Progenitor cell of endocrine pancreas (in vitro differentiated cells): Measurements from ENCODE around the gene UBE2G2. TPM values are rescaled to one million over a fixed set of nuclear protein-coding genes. Genes with fewer than 3 reads are reported as not detected.

ENCODE experiments used
- DNase-seq: peaks from one replicate; pipeline ENCODE4 v3.0.0; 2021; ENCODE audit warnings: low spot score; ENCODE audit not compliant: unreplicated experiment
- H3K27ac Mint-ChIP-seq: 2 replicates; pipeline ENCODE4 v1.8.0; 2021; ENCODE audit warnings: mild to moderate bottlenecking, moderate library complexity, mixed read lengths
- H3K27me3 Mint-ChIP-seq: 2 replicates; pipeline ENCODE4 v1.8.0; 2021; ENCODE audit warnings: mixed read lengths
- H3K36me3 Mint-ChIP-seq: 2 replicates; pipeline ENCODE4 v1.8.0; 2022; ENCODE audit warnings: mixed read lengths; ENCODE audit not compliant: insufficient read depth
- H3K4me1 Mint-ChIP-seq: 2 replicates; pipeline ENCODE4 v1.8.0; 2021; ENCODE audit warnings: low read depth, mixed read lengths
- H3K4me3 Mint-ChIP-seq: 2 replicates; pipeline ENCODE4 v1.8.0; 2021; ENCODE audit warnings: low read depth, mild to moderate bottlenecking, moderate library complexity, mixed read lengths
- H3K9me3 Mint-ChIP-seq: 2 replicates; pipeline ENCODE4 v1.8.0; 2021; ENCODE audit warnings: low read depth, mixed read lengths
- CTCF ChIP-seq: fragments of 200-600 bp; sonication (generic); IDR thresholded peaks from one replicate; pipeline ENCODE4 v1.5.0; 2021; ENCODE audit warnings: antibody characterized with exemption, mild to moderate bottlenecking; ENCODE audit not compliant: unreplicated experiment
- total RNA-seq: library from RNA; stranded (reverse); gene quantifications from 2 replicates; pipeline ENCODE4 v1.2.1, GENCODE V29; 2021

UBE2G2 gene
- total RNA-seq, 1 donor from 2014 or later: 78.7 TPM

- peaks cover 19% of the 10 kb centered on the region for H3K36me3 Mint-ChIP-seq
- no peak overlapping the region for H3K4me3 Mint-ChIP-seq
- H3K27ac Mint-ChIP-seq: peak overlapping the region; percentile 62
- H3K4me1 Mint-ChIP-seq: peaks cover 31% of the 10 kb centered on the region
- no peaks in the 10 kb centered on the region for H3K27me3 Mint-ChIP-seq
- no peak for DNase-seq
- peaks cover 4% of the 10 kb centered on the region for H3K9me3 Mint-ChIP-seq
- TF ChIP-seq CTCF: no peak
Observed at GRCh38 chr21:44778983-44779382, 22.6 kb downstream of the UBE2G2 start.

DNA sequence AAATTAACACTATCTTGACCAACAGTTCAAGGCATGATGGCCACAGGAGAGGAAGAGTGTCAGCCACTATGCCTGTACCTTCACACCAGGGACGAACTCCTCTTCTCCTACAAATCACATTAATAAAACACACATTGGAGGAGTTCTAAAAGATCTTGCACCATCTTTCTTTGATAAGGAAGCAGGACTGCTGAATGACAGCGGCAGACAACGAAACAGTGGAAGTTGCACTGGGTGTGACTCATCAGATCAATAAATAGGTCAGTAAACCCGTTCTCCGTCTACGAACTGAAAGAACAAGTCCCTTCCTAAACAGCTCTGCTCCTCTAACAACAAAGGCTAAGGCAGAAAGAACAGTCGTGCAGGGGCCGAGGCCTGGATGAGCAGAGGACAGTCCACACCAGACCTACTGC, 23.1 kb downstream of the UBE2G2 start:
- Mint-ChIP-seq H3K4me1 (peaks cover 34% of the 10 kb centered on the region), H3K27ac (peak overlapping the region; percentile 51), H3K9me3 (peaks cover 4% of the 10 kb centered on the region), H3K36me3 (peaks cover 19% of the 10 kb centered on the region), H3K4me3 (no peak overlapping the region), H3K27me3 (no peaks in the 10 kb centered on the region)
- DNase-seq: no peak
- no peak for TF ChIP-seq CTCF

DNA sequence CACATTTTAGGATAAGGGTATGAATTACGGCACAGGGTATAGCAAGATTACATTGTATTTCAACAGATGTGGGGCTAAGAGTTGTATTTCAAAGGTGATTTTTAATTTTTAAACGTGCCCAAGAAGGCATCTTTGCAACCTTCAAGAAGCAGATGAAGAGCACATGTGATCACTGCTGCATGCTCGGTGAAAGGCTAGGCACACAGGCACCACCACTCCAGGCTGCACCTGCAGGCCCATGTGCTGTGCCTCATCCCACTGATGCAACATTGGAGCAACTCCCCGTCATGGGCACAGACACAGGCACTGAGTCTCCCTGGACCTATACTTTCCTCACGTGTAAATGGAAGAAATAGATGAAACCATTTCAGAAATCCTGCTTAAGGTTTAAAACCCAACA, 23.5 kb downstream of the UBE2G2 start:
- H3K27me3 Mint-ChIP-seq: no peaks in the 10 kb centered on the region
- no peak for DNase-seq
- H3K4me1 Mint-ChIP-seq: peaks cover 37% of the 10 kb centered on the region
- no peak overlapping the region for H3K4me3 Mint-ChIP-seq
- H3K27ac Mint-ChIP-seq: peak overlapping the region; percentile 51
- no peaks in the 10 kb centered on the region for H3K9me3 Mint-ChIP-seq
- no peak for TF ChIP-seq CTCF
- peaks cover 15% of the 10 kb centered on the region for H3K36me3 Mint-ChIP-seq

DNA sequence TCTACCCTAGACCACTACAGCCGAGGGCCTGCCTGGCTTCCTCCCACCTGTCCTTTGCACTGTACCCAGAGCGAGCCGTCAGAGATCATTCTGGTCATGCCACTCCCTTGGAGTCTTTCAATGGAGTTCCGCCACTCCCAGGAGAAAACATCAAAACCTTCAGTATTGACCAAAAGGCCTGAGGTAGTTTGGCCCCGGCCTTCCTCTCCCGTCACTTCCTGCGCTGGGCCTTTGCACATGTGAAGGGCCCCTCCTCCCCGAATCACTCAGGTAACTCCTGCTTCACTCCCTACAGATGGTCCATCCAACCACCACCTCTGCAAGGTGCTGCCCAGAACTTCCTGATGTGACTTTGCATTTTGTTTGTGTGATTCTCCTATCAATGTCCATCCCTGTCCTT, 26.6 kb downstream of the UBE2G2 start:
- H3K36me3 Mint-ChIP-seq: peaks cover 19% of the 10 kb centered on the region

DNA sequence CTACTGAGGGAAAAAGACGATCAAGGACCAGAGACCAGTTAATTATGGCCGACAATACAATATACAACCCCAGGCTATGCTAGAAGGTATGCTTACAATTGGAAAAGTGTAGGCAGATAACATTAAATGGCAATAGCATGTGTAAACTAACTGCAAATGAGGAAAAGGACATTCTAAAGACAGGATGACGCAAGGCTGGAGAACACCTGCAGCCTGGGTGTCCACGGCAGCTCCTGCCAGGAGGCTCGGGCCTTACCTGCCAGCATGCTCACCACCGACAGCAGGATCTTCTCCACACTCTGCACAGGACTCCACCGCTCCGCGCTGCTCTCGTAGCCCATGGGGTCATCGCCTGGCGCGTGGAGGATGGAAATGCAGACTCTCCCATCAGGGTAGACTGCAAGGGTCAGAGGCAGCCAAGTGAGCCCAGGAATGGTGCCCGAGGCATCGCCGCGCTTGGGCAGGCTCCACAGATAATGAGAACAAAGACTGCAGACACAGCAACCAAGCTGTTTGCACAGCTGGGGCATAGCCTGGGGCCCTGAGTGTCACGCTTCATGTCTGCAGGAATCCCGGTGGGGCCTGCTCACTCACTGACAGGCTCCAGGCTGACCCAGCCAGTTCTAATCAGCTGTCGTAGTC, 28.2 kb downstream of the UBE2G2 start:
- H3K4me1 Mint-ChIP-seq: peaks cover 15% of the 10 kb centered on the region
- no peaks in the 10 kb centered on the region for H3K9me3 Mint-ChIP-seq
- DNase-seq: no peak
- no peak overlapping the region for H3K27ac Mint-ChIP-seq
- H3K27me3 Mint-ChIP-seq: no peaks in the 10 kb centered on the region
- peaks cover 23% of the 10 kb centered on the region for H3K36me3 Mint-ChIP-seq
- no peak overlapping the region for H3K4me3 Mint-ChIP-seq
- no peak for TF ChIP-seq CTCF

More for the DNA sequence above, 26.6 kb downstream of the UBE2G2 start:
- TF ChIP-seq CTCF: no peak
- no peak overlapping the region for H3K4me3 Mint-ChIP-seq
- H3K27me3 Mint-ChIP-seq: no peaks in the 10 kb centered on the region
- H3K9me3 Mint-ChIP-seq: no peaks in the 10 kb centered on the region
- H3K27ac Mint-ChIP-seq: peak overlapping the region; percentile 4
- no peak for DNase-seq
- peaks cover 26% of the 10 kb centered on the region for H3K4me1 Mint-ChIP-seq
